Stromal cell of bone marrow (primary cell): ENCODE measurements around the gene RACK1.

Experiments
- DNase-seq: peaks from one replicate; pipeline ENCODE4 v3.0.0-alpha.2; 2012; ENCODE audit warnings: low read depth

Gene RACK1

DNA sequence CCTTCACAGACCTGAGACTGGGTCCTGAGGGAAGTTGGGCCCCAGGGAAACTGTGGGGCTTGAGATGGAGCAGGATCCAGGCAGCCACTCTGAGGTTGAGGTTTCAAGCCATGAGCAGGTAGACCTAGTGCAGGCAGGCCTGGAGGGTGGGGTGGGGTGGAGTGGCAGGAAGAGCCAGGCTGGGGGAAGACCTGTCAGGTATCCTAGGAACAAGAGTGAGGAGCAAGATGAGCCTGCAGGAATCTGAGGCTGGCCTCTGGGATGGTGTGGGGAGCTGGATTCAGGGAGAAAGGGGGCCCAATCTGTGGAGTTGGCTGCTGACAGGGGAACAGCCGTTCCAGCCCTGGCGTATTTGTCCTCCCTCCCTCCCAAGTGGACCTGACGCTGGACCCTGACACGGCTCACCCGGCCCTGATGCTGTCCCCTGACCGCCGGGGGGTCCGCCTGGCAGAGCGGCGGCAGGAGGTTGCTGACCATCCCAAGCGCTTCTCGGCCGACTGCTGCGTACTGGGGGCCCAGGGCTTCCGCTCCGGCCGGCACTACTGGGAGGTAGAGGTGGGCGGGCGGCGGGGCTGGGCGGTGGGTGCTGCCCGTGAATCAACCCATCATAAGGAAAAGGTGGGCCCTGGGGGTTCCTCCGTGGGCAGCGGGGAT is 9.8 kb downstream of the RACK1 start:
- no peak for DNase-seq

DNA sequence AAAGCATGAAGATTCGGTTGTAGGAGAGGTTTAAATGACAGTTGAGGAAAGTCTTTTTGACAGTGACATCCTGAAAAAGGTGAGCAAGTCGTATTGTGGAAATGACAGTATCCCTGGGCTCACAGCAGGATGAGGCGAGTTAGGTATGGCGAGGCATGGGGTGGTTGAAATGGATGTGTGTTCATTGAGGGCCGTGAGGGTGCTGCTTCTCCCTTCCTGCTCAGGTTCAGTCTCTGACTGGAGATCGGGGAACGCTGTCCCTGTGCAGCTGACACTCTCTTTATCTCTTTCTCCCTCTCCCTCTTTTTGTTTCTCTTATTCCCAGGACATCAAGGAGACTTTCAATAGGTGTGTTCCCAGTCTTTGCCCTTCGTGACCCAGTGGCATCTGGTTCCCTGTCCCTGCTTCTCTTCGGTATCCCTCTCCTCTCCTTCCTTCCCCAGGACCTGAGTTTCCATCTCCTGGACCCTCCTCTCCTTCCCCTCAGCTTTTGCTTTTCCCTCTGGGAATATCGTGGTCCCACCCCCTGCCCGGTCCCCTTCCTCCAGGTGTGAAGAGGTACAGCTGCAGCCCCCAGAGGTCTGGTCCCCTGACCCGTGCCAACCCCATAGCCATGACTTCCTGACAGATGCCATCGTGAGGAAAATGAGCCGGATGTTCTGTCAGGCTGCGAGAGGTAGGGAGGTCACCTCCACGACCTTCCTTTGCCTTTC is 10.5 kb downstream of the RACK1 start:
- DNase-seq = no peak

DNA sequence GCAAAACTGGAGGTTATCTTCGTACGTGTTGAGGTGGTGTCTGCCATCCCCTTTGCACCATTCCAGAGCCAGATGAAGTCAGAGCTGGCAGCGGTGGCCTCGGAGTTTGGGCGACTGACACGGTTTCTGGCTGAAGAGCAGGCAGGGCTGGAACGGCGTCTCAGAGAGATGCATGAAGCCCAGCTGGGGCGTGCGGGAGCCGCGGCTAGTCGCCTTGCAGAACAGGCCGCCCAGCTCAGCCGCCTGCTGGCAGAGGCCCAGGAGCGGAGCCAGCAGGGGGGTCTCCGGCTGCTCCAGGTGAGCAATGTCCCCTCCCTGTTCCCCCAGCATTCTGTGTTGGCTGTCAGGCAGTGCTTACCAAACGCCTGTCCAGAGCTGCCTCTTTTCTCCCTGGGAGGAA is 11.1 kb downstream of the RACK1 start:
- DNase-seq = no peak

DNA sequence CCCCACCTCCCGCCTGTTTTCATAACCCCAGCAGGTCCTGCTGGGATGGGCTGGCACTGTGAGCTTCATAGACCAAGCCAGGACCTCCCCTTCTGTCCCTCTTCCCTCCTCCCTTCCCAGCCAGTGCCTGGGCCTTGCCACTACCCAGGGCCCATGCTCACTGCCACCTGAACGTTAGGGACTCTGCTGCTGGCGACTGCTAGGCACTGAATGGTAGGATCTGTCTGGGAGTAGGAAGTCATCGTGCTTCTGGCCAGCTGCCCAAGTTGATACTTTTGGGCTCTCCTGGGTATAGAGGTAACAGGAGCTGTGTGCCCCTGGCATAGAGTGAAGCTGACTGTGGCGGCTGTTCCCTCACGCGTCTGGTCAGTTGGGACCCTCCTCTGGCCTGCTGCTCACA is 12.3 kb downstream of the RACK1 start:
- no peak for DNase-seq

DNA sequence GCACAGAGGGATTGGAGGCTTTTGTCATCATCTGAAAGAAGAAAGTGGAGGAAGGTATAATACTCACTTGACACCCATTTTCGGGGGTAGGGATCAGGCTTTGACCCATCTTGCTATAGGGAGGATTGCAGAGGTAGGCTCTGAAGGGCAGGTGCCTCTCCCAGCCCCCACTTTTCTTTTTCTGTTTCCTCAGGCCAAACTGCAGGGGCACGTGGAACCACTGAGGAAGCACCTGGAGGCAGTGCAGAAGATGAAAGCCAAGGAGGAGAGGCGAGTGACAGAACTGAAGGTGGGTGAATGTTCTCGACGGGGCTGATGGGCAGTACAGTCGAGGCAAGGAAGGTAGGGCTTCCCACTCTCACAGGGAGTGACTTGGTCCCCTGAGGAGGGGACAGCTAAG is 13.2 kb downstream of the RACK1 start:
- no peak for DNase-seq

DNA sequence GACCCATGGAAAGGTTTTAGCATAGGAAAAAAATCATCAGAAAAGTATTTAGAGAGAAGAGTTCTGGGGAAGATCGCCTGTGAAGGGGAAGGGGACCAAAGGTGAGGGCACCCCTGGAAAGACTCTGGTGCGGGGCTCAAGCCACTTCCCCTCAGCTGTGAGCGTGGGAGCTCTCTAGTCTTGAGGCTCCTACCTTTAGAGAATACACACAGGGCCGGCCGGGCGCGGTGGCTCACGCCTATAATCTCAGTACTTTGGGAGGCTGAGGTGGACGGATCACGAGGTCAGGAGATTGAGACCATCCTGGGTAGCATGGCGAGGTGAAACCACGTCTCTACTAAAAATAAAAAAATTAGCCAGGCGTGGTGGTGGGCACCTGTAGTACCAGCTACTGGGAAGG is 13.7 kb downstream of the RACK1 start:
- DNase-seq = no peak

DNA sequence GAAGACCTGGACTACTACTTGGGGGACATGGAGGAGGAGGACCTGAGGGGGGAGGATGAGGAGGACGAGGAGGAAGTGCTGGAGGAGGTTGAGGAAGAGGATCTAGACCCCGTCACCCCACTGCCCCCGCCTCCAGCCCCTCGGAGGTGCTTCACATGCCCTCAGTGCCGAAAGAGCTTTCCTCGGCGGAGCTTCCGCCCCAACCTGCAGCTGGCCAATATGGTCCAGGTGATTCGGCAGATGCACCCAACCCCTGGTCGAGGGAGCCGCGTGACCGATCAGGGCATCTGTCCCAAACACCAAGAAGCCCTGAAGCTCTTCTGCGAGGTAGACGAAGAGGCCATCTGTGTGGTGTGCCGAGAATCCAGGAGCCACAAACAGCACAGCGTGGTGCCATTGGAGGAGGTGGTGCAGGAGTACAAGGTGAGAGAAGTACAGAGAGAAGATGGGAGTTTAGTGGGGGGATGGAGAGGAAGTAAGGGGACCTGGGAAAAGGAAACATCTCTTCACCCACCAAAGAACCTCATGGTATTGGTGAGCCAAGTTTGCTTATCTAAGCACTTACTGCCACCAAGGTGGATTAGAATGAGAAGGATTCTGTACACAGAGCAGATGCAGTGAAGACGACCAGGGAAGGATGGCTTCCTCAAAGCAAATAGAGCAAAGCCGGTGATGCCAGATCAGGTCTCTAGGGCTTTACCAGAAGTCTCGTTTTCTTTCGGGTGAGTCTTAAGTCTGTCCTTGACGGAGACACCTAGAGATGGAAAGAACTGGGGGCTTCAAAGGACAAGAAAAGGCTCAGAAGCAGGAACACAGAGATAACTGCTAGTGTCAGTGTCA is 19.1 kb downstream of the RACK1 start:
- no peak for DNase-seq

DNA sequence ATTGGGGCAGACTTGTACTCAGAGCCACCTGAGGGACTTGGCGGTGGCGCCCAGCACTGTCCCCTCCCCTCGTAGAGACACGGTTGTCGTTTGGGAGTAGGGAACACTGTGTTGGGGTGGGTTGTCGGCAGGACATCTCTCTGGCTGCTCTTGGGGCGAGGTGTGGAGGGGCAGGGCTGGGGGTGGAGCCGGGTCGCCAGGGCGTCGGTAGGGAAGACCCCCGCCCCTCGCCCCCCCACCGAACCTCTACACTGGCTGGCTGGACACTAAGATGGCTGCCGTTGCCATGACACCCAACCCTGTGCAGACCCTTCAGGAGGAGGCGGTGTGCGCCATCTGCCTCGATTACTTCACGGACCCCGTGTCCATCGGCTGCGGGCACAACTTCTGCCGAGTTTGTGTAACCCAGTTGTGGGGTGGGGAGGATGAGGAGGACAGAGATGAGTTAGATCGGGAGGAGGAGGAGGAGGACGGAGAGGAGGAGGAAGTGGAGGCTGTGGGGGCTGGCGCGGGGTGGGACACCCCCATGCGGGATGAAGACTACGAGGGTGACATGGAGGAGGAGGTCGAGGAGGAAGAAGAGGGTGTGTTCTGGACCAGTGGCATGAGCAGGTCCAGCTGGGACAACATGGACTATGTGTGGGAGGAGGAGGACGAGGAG is 19.8 kb downstream of the RACK1 start:
- no peak for DNase-seq

DNA sequence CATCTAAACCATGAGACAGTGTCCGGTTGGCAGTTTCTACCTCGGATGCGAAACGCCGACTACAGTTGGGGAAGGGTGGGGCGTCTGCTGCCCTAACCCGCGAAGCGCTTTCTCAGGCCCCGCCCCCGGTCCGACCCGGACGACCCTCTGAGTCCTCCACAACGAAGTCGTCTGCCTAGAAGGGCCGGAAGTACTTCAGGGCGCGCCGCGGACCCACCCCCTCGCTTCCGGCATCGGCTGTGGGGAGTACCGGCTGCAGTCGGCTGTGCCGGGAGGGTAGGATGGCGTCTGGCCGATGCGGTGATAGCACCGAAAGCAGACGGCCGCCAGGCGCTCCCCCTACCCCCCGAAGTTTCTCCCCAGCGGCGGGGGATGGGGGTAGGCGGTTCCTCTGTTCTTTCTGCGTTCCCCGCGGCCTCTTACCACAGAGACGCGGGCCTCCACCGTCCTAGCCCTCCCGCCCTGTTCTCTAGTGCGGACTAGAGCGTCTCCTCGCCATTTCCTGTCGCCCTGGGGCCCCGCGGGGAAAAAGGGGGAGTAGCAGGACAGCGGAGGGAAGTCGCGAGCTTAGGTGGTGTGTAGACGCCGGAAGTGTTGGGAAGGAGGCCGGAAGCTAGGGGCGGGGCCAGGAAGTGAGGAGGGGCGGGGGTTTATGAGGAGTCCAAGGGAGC is 20.5 kb downstream of the RACK1 start, which contains the start of gene TRIM41:
Gene TRIM41 (plus strand): TSS at position 224 of the 671 bp plus-strand sequence. CDS start 719 bp downstream, outside the sequence.
- peak; percentile 96 for DNase-seq

DNA sequence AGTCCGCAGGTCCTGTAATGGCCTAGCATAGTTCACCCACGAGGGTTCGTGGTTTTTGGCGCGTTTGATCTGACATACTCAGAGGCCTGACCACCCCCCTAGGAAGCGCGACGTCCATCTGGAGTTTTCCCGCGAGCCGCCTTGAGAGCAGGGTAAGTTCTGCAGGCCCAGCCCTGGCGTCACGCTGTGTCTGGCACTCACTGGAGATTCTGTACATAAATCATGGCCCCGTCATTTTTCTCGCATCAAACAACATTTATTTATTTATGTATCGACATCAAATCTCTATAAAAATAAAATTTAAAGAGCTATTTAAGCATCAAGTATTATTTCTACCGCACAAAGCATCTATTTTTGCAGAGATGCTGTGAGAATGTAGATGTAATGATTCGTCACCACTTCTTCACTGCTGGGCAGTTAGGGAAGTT is 21.1 kb downstream of the RACK1 start:
- no peak for DNase-seq

DNA sequence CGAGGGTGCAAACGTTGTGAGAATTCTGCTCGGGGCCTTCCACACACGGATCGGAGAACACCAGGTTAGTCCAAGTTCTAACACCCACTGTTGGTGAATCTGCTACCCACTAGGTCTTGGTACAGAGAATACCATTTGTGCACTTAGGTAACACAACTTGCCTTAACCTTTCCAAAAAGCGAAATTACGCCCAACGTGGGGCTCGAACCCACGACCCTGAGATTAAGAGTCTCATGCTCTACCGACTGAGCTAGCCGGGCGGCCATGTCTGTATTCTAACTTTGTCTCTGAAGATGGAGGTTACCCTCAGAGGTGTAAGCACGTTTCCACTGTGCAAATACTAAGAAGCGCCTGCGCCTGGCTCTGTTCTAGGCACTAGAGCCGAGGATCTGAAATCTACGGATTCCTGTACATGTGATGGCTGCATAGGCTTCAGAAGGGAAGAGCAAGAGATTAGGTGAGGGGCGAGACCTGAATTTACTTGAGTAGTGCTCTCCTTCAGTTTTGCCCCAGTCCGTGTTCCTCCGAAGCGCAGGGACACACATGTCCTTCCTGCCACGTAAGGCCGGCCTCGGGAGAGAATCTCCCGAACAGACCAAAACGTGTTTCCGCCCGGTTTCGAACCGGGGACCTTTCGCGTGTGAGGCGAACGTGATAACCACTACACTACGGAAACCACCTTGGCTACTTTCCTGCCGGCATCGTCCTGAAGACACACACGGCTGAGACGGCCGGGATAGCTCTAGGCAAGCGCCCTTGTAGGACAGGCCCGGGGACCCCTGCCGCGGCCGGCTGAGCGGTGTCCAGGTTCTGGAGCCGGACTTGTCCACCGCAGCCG is 21.7 kb downstream of the RACK1 start:
- peak; percentile 69 for DNase-seq

DNA sequence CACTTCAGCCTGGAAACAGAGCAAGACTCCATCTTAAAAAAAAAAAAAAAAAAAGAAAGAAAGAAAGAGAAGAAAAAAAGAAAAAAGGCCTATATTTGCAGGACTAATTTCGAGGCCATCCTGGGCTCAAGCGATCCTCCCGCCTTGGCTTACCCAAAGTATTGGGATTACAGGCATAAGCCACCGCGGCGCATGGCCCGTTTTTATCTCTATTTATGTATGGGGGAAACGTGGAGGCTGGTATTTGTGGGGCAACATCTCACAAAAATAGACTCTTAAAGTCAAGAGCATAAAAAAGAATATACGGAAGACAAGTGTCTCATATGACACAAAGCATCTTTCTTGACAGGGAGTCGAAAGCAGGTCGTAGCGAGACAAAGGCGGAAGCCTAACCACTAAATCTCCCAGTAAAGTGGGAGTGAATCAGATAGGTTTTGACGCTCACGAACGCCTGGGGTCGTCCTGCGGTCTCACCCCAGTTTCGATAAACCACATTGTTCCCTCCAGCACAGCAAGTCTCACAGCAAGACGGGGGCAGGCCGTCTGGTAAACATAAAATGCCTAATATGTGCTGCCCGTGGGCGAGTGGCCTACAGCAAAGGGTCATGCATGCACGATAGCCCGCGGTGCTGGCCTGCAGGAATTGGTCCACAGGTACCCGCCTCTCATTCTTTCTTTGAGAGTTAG is 22.5 kb downstream of the RACK1 start:
- DNase-seq = no peak

DNA sequence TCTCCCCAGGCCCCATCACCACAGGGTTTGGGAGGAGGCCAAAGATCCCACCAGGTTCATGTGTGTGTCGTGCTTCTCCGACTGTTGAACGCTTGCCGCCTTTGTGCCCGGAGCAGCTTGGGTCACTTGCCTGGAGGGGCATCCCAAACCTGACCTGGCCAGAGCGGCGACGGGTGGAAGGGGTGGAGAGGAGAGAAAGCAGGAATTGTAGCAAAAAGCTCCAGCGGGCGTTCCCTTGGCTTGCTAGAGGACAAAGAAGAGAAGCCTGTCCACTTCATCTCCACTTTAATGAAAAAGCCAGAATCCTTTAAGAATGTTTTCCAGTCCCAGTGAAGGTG is 23.6 kb downstream of the RACK1 start:
- no peak for DNase-seq

DNA sequence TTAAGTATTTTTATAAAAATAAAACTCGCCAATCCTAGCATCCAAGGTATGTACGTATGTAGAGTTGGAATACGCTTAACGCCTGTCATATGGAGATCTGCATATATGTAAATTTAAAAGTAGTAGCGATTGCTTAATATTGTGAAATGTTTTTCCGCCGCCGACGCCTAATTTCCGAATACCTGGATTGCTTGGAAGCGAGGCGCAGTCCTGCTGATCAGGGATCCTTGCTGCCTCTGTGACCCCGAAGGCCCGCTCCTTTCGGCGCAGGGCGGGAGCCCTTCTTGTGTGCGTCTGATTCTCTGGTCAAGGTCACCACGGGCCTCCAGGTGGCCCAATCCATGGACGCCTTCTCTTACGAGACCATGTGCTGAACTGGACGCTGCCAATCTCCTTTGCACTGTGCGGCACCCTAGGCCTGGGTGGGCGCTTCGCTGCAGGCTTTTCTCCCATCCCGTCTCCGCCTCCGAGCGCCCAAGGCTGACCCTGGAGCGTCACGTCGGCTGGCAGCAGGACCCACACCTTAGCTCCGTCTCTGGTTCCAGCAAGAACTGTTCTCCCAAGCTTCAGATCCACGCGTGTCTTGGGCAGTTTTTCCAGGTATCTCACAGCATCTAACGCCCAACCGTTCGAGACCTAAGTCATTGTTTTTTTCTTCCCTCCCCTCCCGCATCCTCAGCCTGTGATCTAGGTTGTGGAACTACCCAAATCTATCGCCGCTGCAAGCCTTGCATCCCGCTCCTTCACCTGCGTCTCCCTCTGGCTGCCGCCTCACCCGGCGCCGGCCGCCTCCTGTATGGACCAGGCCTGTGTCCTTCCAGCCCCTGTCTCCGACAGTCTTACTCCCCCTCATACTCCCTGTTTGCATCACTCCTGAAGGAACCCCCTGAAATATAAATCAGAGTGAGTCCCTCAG is 24.2 kb downstream of the RACK1 start:
- no peak for DNase-seq

DNA sequence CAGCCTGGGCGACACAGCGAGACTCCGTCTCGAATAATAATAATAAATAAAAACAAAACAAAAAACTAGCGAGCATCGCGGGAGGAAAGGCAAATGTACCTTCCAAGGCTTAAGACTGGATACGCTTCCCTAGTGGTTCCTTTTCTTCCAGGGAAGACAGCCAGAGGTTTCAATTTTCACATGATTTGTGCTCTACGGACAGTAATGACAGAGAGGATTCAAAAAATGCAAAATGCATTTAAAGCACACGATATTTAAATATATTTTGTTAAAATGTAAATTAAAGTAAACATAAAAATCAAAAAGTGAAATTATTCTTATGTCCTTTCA is 24.9 kb downstream of the RACK1 start:
- no peak for DNase-seq

DNA sequence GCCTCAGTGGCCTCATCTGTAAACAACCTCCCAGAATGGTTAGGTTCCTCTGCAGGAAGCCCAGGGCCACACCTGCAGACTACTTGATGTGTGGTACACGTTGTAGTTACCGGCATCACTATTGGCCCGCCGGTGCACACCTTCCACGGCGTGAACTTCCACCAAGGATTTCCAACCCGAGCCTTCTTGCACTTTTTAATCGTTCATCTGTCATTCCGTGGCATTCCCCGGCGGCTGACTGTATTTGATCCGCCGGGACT is 26.0 kb downstream of the RACK1 start:
- DNase-seq = no peak

DNA sequence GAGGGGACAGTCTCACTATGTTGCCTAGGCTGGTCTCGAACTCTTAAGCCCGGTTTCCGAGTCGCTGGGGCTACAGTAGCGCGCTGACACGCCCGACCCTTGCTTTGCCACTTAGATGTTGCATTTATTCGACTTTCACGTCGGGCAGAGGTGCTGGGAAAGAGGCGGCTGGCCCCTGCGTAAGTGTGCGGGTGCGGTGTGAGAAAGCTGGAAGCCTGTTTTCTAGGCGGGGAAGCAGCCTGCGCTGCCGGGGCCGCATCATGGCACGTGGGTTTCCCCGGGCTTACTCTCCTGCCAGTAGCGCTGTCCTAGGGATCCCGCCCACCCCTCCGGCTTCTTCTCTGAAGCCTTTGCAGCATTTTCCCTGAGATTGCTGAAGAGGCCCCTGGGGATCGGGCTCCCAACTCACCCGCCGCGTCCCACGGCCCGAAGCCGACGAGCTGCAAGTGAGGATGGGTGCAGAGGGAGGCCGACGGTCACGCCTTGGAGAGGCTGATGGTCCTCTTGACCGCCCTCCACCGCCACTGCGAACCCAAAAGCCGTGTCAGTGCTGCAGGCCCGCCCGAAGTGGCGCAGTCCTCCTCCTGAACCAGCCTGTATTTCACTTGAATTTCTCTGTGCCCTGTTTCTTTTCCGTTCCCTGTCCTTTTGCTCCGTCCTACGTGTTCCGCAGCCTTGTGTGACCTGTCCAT is 26.4 kb downstream of the RACK1 start:
- no peak for DNase-seq

DNA sequence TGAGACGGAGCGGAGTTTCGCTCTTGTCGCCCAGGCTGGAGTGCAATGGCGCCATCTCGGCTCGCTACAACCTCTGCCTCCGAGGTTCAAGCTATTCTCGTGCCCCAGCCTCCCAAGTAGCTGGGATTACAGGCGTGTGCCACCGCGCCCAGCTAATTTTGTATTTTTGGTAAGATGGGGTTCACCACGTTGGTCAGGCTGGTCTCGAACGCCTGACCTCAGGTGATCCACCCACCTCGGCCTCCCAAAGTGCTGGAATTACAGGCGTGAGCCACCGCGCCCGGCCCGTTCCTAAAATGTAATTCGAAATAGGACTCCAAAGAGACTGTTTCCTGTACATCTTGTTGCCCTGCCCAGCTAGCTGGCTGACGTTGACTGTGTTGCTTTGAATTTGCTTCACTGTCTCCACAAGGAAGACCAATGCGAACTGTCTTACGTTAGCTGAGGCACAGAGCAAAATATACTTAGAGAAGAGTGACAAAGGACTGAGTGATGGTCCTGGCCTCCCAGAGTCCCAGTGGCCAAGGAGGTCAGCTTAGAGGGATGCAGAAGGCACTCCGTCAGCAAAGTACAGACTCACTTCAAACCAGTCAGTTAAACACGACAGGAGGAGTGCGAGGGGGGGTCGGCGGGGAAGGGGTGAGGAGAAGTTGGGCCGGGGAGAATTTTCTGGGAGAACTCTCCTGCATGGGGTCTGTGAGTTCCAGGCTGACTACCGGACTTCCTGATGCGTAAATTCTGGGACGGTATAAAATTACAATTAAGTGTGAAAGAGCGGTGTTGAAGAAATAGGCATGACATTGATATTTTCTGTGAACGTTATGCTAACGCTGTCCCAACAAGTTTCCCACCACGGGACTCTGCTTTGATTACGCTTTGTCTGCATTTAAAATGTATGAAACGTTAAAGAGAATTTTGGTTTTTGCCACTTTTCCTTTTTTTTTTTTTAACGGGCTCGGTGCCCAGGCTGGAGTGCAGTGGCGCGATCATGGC is 27.4 kb downstream of the RACK1 start:
- no peak for DNase-seq
